Measurements from ENCODE around the gene DCP2.

DCP2 gene

DNA sequence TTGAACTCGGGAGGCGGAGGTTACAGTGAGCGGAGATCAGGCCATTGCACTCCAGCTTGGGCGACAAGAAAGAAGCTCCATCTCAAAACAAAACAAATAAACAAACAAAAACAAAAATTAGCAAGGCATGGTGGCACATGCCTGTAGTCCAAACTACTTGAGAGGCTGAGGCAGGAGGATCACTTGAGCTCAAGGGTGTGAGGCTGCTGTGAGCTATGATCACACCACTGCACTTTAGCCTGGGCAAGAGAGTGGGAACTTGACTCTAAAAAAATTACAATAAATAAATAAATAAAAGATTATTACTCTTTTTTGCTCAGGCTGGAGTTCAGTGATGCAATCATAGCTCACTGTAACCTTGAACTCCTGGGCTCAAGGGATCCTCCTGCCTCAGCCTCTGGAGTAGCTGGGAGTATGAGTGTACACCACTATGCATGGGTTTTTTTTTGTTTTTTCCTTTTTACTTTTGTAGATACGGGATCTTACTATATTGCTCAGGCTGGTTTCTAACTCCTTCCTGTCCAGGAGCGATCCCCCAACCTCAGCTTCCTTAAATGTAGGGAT is 9.0 kb upstream of the DCP2 start:
- no peak for DNase-seq

DNA sequence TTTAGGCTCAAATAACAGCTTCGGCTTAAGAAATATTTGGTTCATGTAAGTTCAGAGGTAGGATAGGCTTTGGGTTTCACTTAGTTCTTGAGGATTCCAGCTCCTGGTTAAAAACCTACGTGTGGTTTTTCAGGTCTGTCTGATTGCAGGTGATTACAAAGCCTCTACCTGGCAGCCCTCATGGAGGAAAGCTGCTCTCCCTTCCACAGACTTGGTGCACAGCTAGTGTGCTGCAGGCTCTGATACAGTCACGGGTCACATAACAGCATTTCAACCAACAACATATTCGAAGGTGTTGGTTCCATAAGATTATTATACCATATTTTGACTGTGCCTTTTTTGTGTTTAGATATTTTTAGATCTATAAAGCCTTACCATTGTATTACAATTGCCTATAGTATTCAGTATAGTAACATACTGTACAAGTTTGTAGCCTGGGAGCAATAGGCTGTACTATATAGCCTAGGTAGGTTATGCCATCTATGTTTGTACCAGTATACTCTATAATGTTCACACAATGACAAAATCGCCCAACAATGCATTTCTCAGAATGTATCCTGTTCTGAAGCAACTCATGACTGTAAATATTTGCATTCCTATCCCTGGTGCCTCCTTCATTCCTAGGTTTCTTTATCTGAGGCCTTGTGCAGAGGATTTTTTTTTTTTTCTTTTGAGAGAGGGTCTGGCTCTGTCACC is 8.0 kb upstream of the DCP2 start:
- no peak for DNase-seq

DNA sequence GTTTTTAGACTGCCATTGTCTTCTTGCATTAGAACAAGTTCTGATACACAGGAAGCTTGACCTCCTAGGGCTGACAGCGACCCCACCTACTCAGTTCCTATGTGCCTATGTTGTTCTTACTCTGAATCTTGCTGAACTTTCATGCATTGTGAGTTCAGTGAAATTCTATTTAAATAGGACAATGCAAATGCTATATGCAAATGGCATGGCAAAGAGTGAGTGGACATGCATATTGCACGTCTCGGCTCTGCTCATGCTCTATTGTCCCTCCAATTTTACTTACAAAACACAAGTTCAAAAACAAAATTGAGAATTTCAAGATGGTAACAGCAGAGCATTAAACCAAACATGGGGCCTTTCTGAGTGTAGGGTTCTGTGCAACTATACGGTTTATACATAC is 5.3 kb upstream of the DCP2 start:
- DNase-seq, result no peak

- no peak for DNase-seq
Measured at GRCh38 chr5:112973036-112973435, 3.6 kb upstream of the DCP2 start.

- DNase-seq, result no peak
Measured at GRCh38 chr5:112973904-112974303, 2.7 kb upstream of the DCP2 start.

DNA sequence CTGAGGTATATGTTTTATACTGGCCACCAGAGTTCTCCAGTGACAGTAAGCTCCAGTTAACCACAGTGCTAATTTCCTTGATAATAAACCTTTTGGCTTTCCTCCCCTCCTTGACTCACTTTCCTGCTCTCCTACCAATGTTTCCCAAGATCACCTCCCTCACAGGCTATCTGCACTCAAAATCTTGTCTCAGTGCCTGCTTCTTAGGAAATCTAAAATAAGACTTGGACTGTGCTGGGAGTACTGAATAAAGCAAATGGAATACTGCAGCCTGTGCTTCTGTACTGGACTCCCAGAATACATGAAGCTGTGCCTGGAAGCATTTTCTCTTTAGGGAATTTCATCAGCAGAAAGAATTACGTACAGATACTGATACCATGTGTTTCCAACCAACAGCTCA is 1.7 kb upstream of the DCP2 start:
- DNase-seq, result no peak

DNA sequence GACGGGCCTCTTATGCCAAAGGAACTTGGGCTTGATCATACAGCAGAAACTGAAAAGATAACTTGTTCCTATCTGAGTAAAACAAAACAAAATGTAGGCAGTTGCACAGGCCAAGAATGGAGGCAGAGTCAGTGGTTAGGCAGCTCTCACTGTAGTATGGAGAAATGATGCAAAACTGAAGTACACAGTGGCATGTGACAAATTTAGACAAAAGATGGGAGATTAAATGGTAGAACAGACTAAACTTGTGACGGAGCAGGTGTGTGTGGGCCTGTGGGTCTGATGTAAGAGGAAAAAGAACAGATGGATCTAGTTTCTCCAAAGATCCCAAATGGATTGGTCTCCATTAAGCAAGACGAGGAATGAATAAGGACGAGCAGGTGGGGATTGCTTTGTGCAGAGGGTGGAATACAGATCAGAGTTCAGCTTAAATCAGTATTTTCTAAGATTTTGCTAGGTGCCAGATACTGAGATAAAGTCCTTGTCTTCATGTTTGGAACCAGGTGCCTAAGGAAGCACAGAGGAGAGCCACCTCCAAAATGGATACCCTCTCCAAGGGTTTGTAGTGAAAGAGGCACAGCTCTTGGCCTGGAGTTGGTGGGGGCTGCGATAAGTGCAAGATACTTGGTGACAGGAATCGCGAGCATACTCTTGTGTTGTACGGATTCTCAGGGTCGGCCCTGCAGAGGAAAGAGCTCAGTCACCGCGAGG is 722 bp upstream of the DCP2 start:
- no peak for DNase-seq

DNA sequence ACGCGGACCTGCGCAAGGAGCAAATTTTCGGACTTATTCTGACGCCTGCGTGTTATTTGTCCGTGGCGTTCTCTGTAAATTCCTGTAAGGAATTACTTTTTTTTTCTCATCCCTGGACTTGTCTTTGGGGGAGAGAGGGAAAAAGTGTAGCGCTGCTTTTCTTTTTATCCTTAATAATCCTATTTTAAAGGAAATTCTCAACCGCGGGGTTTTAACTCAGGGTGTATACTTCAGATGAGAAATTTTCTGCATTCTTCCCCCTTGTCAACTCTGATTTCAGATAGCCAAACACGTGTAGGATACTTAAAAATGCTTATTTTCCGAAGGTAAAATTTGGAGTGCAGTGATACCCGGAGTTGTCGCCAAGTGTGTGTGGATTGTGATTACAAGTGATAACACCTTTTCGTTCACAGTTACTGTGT is 853 bp downstream of the DCP2 start:
- DNase-seq, result no peak

DNA sequence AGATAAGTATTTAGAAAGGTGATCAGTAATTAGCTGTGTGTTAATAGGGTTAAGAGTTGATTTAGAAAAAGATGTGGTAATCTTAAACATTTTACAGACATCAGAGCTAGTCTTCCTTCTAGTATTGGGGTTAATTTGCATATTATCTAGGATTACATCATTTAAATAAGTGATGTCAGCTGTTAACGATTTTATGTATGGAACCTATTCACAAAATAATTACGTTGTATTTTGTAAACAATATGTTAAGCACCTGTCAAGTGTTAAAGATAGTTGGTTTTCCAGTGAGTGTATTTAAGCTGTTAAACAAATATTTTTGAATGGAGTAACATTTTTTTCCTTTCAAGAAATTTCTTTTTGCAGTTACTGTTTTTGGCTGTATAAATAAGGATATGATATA is 2.2 kb downstream of the DCP2 start:
- DNase-seq, result no peak

- DNase-seq, result no peak
Measured at GRCh38 chr5:112979723-112980122, 3.1 kb downstream of the DCP2 start.

DNA sequence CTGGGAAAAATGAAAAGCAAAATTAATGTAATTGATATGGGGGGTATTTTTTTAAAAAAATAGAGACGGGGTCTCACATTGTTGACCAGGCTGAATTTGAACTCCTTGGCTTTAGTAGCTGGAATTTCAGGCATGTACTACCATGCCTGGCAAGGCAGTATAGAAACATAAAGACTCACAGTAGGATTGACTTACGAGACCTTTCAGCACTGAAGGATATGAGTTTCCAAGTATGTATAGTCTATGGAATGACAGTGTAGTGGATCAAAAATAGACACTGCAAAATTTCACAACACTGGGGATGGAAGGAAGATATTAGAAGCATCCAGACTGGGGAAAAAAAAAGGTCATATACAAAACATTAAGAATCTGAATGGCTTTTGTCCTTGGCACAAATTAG is 6.8 kb downstream of the DCP2 start:
- DNase-seq, result no peak

GRCh38 chr5:112986224-112986623 is 9.6 kb downstream of the DCP2 start:
- DNase-seq, result no peak

- peak; percentile 82 for DNase-seq
Measured at GRCh38 chr5:112995764-112996618, 19.4 kb downstream of the DCP2 start.

GRCh38 chr5:112996830-112997374 is 20.3 kb downstream of the DCP2 start:
- DNase-seq, result no peak

DNA sequence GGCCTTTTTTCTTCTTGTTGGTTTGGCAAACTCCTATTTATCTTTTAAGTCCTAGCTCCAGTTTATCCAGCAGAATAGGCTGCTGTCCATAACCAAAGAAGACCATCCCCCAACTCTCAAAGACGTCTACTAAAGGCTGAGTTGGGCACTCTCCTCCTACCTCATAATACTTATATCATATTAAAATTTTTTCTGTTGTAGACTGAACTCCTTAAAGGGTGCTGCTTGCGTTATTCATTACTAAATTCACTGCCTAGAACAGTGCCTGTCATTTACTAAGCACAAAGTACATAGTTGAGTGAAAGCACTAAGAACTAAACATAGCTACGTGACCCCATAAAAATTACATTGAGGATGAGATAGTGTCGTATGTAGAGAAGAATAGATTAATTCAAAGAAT is 21.7 kb downstream of the DCP2 start:
- no peak for DNase-seq

- DNase-seq, result no peak
Measured at GRCh38 chr5:113000466-113000865, 23.9 kb downstream of the DCP2 start.

- DNase-seq, result no peak
Measured at GRCh38 chr5:113002423-113002822, 25.8 kb downstream of the DCP2 start.

GRCh38 chr5:113003763-113004162 is 27.2 kb downstream of the DCP2 start:
- DNase-seq, result no peak

DNA sequence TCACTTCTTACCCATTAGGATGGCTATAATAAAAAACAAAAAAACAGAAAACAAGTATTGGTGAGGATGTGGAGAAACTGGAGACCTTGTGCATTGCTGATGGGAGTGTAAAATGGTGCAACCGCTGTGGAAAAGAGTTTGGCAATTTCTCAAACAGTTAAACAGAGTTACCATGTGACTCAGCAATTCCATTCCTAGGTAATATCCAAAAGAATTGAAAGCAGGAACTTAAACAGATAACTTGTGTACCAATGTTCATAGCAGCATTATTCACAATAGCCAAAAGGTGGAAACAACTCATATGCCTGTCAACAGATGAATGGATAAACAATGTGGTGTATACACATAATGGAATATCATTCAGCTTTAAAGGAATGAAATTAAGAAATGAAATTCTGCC is 28.9 kb downstream of the DCP2 start:
- DNase-seq, result no peak

GRCh38 chr5:113017881-113018635 is 41.5 kb downstream of the DCP2 start:
- DNase-seq, result no peak

GRCh38 chr5:113020461-113021273 is 44.1 kb downstream of the DCP2 start:
- no peak for DNase-seq

Measured in femur (tissue), 1 donor.